ENCODE results near the gene PTPRN2. TPM values are rescaled to one million over a fixed set of nuclear protein-coding genes. Genes with fewer than 3 reads are reported as not detected.

PTPRN2 gene
- total RNA-seq, 1 donor from 2014 or later = 2.4 TPM

- no peak for TF ChIP-seq CTCF (IDR thresholded peaks at IDR 0.05; ENCODE audit: insufficient read depth, low read length, poor library complexity, severe bottlenecking)
- H3K36me3 ChIP-seq (ENCODE audit: control insufficient read depth, insufficient read depth, low read length) = no peaks in the 10 kb centered on the region
- H3K27me3 ChIP-seq (ENCODE audit: control insufficient read depth, insufficient read depth, low read length) = no peaks in the 10 kb centered on the region
- no peak for DNase-seq (ENCODE audit: low read depth)
- H3K4me3 ChIP-seq (ENCODE audit: low read depth, low read length) = no peak overlapping the region
Observed at GRCh38 chr7:158393926-158394625, 193.5 kb downstream of the PTPRN2 start.

- no peaks in the 10 kb centered on the region for H3K27me3 ChIP-seq (ENCODE audit: control insufficient read depth, insufficient read depth, low read length)
- H3K4me3 ChIP-seq (ENCODE audit: low read depth, low read length) = no peak overlapping the region
- no peak for TF ChIP-seq CTCF (IDR thresholded peaks at IDR 0.05; ENCODE audit: insufficient read depth, low read length, poor library complexity, severe bottlenecking)
- no peaks in the 10 kb centered on the region for H3K36me3 ChIP-seq (ENCODE audit: control insufficient read depth, insufficient read depth, low read length)
- no peak for DNase-seq (ENCODE audit: low read depth)
Observed at GRCh38 chr7:158392251-158392650, 195.4 kb downstream of the PTPRN2 start.

- no peak for DNase-seq (ENCODE audit: low read depth)
- no peak for TF ChIP-seq CTCF (IDR thresholded peaks at IDR 0.05; ENCODE audit: insufficient read depth, low read length, poor library complexity, severe bottlenecking)
- Histone ChIP-seq H3K36me3 (ENCODE audit: control insufficient read depth, insufficient read depth, low read length) (no peaks in the 10 kb centered on the region), H3K4me3 (ENCODE audit: low read depth, low read length) (no peak overlapping the region), H3K27me3 (ENCODE audit: control insufficient read depth, insufficient read depth, low read length) (no peaks in the 10 kb centered on the region)
Observed at GRCh38 chr7:158391541-158391940, 196.1 kb downstream of the PTPRN2 start.

GRCh38 chr7:158391141-158391540 is 196.5 kb downstream of the PTPRN2 start:
- Histone ChIP-seq H3K36me3 (ENCODE audit: control insufficient read depth, insufficient read depth, low read length) (no peaks in the 10 kb centered on the region), H3K27me3 (ENCODE audit: control insufficient read depth, insufficient read depth, low read length) (no peaks in the 10 kb centered on the region), H3K4me3 (ENCODE audit: low read depth, low read length) (no peak overlapping the region)
- DNase-seq (ENCODE audit: low read depth) = no peak
- TF ChIP-seq CTCF (IDR thresholded peaks at IDR 0.05; ENCODE audit: insufficient read depth, low read length, poor library complexity, severe bottlenecking) = no peak

GRCh38 chr7:158390460-158390859 is 197.2 kb downstream of the PTPRN2 start:
- Histone ChIP-seq H3K36me3 (ENCODE audit: control insufficient read depth, insufficient read depth, low read length) (no peaks in the 10 kb centered on the region), H3K4me3 (ENCODE audit: low read depth, low read length) (no peak overlapping the region), H3K27me3 (ENCODE audit: control insufficient read depth, insufficient read depth, low read length) (no peaks in the 10 kb centered on the region)
- DNase-seq (ENCODE audit: low read depth) = no peak
- no peak for TF ChIP-seq CTCF (IDR thresholded peaks at IDR 0.05; ENCODE audit: insufficient read depth, low read length, poor library complexity, severe bottlenecking)

Measured in kidney epithelial cell (primary cell).